ENCODE results near the gene MOCS2. TPM values are rescaled to one million over a fixed set of nuclear protein-coding genes. Genes with fewer than 3 reads are reported as not detected.

Gene MOCS2
- total and polyA plus RNA-seq, 9 of the 15 experiments (the other 6 are each of a cell fraction or from before 2014, with no cell fraction given): 33.0 to 74.5 (median 48.4) TPM

GRCh38 chr5:53084546-53085255, 24.9 kb downstream of the MOCS2 start:
- ChIA-PET POLR2A (no interaction called here), CTCF (ENCODE audit: low intra/inter-chr PET ratio) (no interaction called here)
- Histone ChIP-seq H3K9me1 (ENCODE audit: control insufficient read depth, insufficient read depth, low read length) (no peaks in the 10 kb centered on the region), H3K9ac (ENCODE audit: insufficient read depth in 1 of 2, low read depth in 2 of 2, low read length in 2 of 2) (no peak overlapping the region), H3K9me3 (replicated peaks; ENCODE audit: control insufficient read depth, insufficient read depth, low read depth, low read length) (no peaks in the 10 kb centered on the region), H3K4me2 (ENCODE audit: insufficient read depth, low read length) (no peak overlapping the region), H3K4me1 (replicated peaks in 1 of 2; ENCODE audit: control insufficient read depth in 2 of 2, insufficient read depth in 2 of 2, low read length in 2 of 2) (no peaks in the 10 kb centered on the region), H3K27me3 (ENCODE audit: control insufficient read depth in 2 of 2, insufficient read depth in 2 of 2, low read length in 2 of 2) (peaks cover 4 to 5% of the 10 kb centered on the region in 2 experiments; a peak in 2 of 5 replicates), H3K36me3 (ENCODE audit: control insufficient read depth, insufficient read depth, low read length) (no peaks in the 10 kb centered on the region), H3K4me3 (no peak overlapping the region), H3K27ac (ENCODE audit: extremely low read depth, low read depth, low read length) (no peak overlapping the region), H4K20me1 (replicated peaks; ENCODE audit: control insufficient read depth, insufficient read depth, low read length) (no peaks in the 10 kb centered on the region), H3K79me2 (ENCODE audit: control insufficient read depth, insufficient read depth, low read length) (no peaks in the 10 kb centered on the region), H2AFZ (ENCODE audit: low read depth, low read length) (no peak overlapping the region)
- no TSS peak for BruUV-seq (replicated peaks)
- ATAC-seq (no peak), FAIRE-seq (no peak), DNase-seq (ENCODE audit: extremely low read depth in 1 of 4, low spot score in 3 of 4) (no peak)
- in situ Hi-C loops (cut with MboI): no loop called here
- 0% methylated on average over 4 of the region's 4 CpGs for WGBS (ENCODE audit: insufficient coverage, low coverage, missing lambda C conversion rate)
- TF ChIP-seq ZNF668 (CRISPR knock-in tag; IDR thresholded peaks at IDR 0.05) (no peak), TAF15 (IDR thresholded peaks at IDR 0.05; ENCODE audit: low read depth, low read length) (no peak), HOXB6 (CRISPR knock-in tag; IDR thresholded peaks at IDR 0.05; ENCODE audit: borderline replicate concordance) (no peak), KAT8 (IDR thresholded peaks at IDR 0.05; ENCODE audit: low read depth) (no peak), RAD21 (CRISPR knock-in tag; conservative IDR thresholded peaks at IDR 0.05 in 1 of 2, IDR thresholded peaks at IDR 0.05 in 1 of 2) (no peak), WHSC1 (IDR thresholded peaks at IDR 0.05; ENCODE audit: low read length) (no peak), GABPB1 (CRISPR knock-in tag; IDR thresholded peaks at IDR 0.05) (no peak), ZNF407 (IDR thresholded peaks at IDR 0.05; ENCODE audit: low read depth) (no peak), POLR2B (IDR thresholded peaks at IDR 0.05; ENCODE audit: low read depth, partially characterized antibody) (no peak), CCAR2 (IDR thresholded peaks at IDR 0.05; ENCODE audit: low read depth, low read length) (no peak), ZC3H8 (IDR thresholded peaks at IDR 0.05) (no peak), PCBP1 (IDR thresholded peaks at IDR 0.05; ENCODE audit: low read depth, low read length, poor library complexity, severe bottlenecking) (no peak), CHD1 (IDR thresholded peaks at IDR 0.05; ENCODE audit: low read length) (no peak)
- TF ChIP-seq, protein P1, sequence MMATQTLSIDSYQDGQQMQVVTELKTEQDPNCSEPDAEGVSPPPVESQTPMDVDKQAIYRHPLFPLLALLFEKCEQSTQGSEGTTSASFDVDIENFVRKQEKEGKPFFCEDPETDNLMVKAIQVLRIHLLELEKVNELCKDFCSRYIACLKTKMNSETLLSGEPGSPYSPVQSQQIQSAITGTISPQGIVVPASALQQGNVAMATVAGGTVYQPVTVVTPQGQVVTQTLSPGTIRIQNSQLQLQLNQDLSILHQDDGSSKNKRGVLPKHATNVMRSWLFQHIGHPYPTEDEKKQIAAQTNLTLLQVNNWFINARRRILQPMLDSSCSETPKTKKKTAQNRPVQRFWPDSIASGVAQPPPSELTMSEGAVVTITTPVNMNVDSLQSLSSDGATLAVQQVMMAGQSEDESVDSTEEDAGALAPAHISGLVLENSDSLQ (IDR thresholded peaks at IDR 0.05): no peak
- intact Hi-C loops (cut with micrococcal nuclease): no loop called here

All from K562 (cell line).